ENCODE results near the gene PTGS1.

GRCh38 chr9:122340161-122340560 is 30.7 kb upstream of the PTGS1 start:
- TF ChIP-seq CTCF (IDR thresholded peaks at IDR 0.05): no peak
- no peak for TF ChIP-seq POLR2A (IDR thresholded peaks at IDR 0.05)
- TF ChIP-seq EP300 (IDR thresholded peaks at IDR 0.05; ENCODE audit: low read depth): no peak
- TF ChIP-seq POLR2AphosphoS5 (IDR thresholded peaks at IDR 0.05): no peak
